ENCODE measurements around the gene MYLK2. TPM values are rescaled to one million over a fixed set of nuclear protein-coding genes. Genes with fewer than 3 reads are reported as not detected.

The MYLK2 gene
- total RNA-seq, 4 donors from 2014 or later: 0.57 TPM; not detected in 3

DNA sequence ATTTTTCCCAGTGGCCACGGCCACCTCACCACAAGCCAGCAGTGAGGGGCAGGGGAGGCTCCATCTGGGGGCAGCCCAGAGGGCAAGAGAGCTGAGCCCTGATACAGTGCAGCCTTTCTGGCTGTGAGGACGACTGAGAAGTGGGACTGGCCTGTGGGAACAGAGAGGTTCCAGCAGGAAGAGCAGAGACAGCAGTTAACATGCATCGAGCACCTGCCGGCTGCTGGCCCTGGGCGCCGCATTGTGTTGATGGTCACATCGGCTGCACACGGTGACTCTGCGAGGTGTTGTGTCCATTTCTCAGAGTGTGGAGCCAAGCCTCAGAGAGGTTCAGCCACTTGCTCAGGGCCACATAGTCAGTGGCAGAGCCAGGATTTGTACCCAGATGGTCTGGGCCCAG is 16.4 kb downstream of the MYLK2 start:
- no peak for DNase-seq
- H3K9me3 ChIP-seq: no peaks in the 10 kb centered on the region
- H3K27me3 ChIP-seq: no peaks in the 10 kb centered on the region
- no peak overlapping the region for H3K27ac ChIP-seq
- TF ChIP-seq POLR2A (IDR thresholded peaks at IDR 0.05): no peak
- TF ChIP-seq, protein P1, sequence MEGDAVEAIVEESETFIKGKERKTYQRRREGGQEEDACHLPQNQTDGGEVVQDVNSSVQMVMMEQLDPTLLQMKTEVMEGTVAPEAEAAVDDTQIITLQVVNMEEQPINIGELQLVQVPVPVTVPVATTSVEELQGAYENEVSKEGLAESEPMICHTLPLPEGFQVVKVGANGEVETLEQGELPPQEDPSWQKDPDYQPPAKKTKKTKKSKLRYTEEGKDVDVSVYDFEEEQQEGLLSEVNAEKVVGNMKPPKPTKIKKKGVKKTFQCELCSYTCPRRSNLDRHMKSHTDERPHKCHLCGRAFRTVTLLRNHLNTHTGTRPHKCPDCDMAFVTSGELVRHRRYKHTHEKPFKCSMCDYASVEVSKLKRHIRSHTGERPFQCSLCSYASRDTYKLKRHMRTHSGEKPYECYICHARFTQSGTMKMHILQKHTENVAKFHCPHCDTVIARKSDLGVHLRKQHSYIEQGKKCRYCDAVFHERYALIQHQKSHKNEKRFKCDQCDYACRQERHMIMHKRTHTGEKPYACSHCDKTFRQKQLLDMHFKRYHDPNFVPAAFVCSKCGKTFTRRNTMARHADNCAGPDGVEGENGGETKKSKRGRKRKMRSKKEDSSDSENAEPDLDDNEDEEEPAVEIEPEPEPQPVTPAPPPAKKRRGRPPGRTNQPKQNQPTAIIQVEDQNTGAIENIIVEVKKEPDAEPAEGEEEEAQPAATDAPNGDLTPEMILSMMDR (IDR thresholded peaks at IDR 0.05): no peak
- H3K4me3 ChIP-seq: no peak overlapping the region
- peaks cover 0 to 24% (median 6%) of the 10 kb centered on the region in 4 donors for H3K4me1 ChIP-seq
- no peaks in the 10 kb centered on the region for H3K36me3 ChIP-seq

DNA sequence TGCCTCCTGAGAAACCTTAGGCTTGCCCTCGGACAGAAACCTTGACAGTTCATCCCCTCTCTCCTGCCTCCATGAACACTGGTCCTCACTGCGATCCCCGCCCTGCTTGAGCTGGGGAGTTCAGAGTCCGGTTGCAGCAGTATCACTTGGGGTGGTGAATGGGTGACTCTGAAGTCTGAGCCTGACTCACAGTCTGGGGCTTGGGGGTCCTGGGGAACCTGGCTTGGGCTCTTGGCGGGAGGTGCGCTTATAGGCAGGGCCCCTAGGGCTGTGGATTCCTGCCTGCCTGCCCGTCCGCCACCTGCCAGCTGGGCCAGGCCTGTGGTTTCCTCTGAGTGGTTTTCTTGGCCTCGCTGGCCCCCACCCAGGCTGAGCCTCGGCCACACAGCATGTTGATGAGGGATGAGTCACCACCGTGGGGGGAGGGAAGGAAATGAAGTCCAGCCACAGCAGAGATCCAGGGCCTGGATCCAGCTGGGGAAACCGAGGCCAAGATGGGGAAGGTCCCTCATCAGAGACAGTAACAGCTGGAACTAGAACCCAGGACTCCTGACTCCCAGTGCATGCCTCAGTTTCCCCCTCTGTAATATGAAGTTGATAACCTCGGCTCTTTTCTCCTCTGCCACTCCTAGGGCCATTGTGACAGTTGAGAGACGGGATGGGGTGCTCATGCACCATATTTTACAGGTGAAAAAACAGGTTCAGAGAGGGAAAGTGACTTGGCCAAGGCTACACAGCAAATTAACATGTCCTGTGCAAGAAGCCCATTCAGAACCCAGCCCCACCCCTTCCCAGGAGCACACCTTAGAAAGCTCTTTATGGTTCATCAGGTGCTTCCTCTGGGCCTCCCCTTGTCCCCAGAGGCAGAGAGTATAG is 17.1 kb downstream of the MYLK2 start:
- no peaks in the 10 kb centered on the region for H3K36me3 ChIP-seq
- peaks cover 0 to 24% (median 6%) of the 10 kb centered on the region in 4 donors for H3K4me1 ChIP-seq
- peak; percentile 58 to 84 (median 76) for DNase-seq
- H3K4me3 ChIP-seq: no peak overlapping the region
- TF ChIP-seq POLR2A (IDR thresholded peaks at IDR 0.05): no peak
- TF ChIP-seq, protein P1 (IDR thresholded peaks at IDR 0.05): no peak
- no peaks in the 10 kb centered on the region for H3K27me3 ChIP-seq
- H3K9me3 ChIP-seq: no peaks in the 10 kb centered on the region
- no peak overlapping the region for H3K27ac ChIP-seq

DNA sequence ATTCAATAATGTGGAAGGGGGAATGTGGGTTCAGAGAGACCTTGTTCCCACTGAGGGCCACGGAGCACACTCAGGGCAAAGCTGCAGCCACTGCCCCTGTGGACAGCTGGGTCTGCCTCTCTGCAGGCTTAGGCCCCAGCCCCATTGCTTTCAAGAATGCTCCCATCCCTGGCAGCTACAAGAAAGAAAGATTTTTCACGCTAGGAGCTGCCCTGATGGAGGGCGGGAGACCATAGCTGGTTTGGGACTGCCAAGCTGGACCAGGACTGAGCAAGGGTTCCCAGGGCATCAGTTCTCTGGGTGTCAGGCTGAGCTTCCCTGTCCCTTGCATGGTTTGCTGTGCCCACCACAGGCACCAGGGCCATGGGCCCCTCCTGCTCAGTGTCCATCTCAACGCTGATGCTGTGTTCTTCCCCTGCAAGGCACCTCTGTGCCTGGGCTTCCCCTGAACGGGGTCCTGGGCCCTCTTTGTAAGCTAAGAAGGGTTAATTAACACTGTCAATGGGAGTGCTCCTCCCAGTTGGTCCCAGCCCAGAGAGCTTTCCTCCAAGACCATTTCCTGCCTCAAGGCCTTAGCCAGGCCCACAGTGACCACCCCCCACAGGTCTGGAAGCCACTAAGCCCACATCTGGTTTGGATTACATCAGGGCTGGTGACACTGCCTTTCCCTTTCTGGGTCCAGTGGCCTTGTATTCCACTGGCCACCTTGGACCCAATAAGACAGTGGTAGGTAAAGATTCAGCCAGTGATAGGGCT is 17.9 kb downstream of the MYLK2 start:
- no peak for TF ChIP-seq POLR2A (IDR thresholded peaks at IDR 0.05)
- TF ChIP-seq, protein P1 (IDR thresholded peaks at IDR 0.05): no peak
- H3K4me1 ChIP-seq: peaks cover 0 to 24% (median 6%) of the 10 kb centered on the region in 4 donors
- no peaks in the 10 kb centered on the region for H3K9me3 ChIP-seq
- no peak for DNase-seq
- H3K27ac ChIP-seq: no peak overlapping the region
- no peaks in the 10 kb centered on the region for H3K27me3 ChIP-seq
- H3K4me3 ChIP-seq: no peak overlapping the region
- no peaks in the 10 kb centered on the region for H3K36me3 ChIP-seq

DNA sequence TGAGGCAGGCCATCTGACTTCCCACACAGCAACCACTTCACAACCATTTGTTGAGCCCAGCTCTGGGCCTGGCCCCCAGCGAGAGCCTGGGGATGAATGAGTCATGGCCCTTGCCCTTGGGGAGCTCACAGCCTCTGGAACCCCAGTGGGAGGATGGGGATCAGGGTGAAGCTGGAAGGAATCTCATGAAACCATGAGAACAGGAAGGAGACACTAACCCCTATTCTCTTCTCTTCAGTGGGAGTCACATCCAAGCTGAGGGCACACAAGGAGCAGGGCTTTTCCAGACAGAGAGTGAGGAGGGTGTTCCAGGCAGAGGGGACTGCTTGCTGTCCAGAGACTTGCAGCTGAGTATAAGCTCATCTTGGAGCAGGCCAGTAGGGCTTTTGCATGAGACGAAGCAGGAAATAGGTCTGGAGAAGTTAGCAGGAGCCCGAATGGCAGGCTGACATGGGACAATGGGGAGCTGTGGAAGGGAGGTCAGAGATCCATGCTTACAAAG is 18.8 kb downstream of the MYLK2 start:
- H3K36me3 ChIP-seq: no peaks in the 10 kb centered on the region
- no peak for TF ChIP-seq POLR2A (IDR thresholded peaks at IDR 0.05)
- TF ChIP-seq, protein P1 (IDR thresholded peaks at IDR 0.05): no peak

DNA sequence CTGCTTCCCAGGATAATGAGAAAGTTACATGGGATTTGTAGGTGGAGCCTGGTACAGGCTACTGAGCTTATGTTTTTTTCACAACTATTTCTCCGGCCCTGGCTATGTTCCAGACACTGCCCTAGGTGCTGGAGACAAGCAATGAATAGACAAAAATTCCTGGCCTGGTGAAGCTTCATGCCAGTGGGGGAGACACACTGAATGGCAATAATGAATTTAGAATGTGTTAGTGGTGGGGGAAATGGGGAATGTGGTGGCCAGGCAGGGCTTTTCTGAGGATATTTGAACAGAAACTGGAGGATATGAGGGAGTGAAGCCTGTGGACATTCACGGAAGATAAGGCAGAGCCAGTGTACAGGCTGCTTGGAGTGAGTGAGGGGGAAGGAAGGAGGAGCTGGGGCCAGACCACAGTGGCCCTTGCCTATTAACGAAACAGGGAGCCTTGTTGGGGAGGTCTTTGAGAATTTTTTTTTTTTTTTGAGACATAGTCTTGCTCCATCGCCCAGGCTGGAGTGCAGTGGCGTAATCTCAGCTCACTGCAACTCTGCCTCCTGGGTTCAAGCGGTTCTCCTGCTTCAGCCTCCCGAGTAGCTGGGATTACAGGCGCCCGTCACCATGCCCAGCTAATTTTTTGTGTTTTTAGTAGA is 19.6 kb downstream of the MYLK2 start:
- Histone ChIP-seq H3K36me3 (no peaks in the 10 kb centered on the region), H3K4me1 (peaks cover 0 to 28% (median 8%) of the 10 kb centered on the region in 4 donors), H3K27me3 (no peaks in the 10 kb centered on the region), H3K4me3 (no peak overlapping the region), H3K27ac (no peak overlapping the region), H3K9me3 (no peaks in the 10 kb centered on the region)
- DNase-seq: no peak
- TF ChIP-seq POLR2A (IDR thresholded peaks at IDR 0.05): no peak

More for the DNA sequence above, 18.8 kb downstream of the MYLK2 start:
- no peak overlapping the region for H3K4me3 ChIP-seq
- H3K9me3 ChIP-seq: no peaks in the 10 kb centered on the region
- no peaks in the 10 kb centered on the region for H3K27me3 ChIP-seq
- H3K27ac ChIP-seq: no peak overlapping the region
- H3K4me1 ChIP-seq: peaks cover 0 to 30% (median 7%) of the 10 kb centered on the region in 4 donors
- no peak for DNase-seq
